Measurements from ENCODE around the gene LMNA. TPM values are rescaled to one million over a fixed set of nuclear protein-coding genes. Genes with fewer than 3 reads are reported as not detected.

LMNA gene
- total and polyA plus RNA-seq, 2 of the 4 experiments (the other 2 are of a cell fraction) = 563 to 755 TPM

GRCh38 chr1:156077430-156077760, 37.1 kb upstream of the LMNA start (continued):
- TF ChIP-seq CTCF (conservative IDR thresholded peaks at IDR 0.05; ENCODE audit: low read depth, low read length) (no peak), MXI1 (IDR thresholded peaks at IDR 0.05; ENCODE audit: borderline replicate concordance, low read depth, low read length) (no peak)

- Histone ChIP-seq H2BK20ac (ENCODE audit: low read depth, low read length) (no peak overlapping the region), H3K18ac (ENCODE audit: low read depth, low read length) (no peak overlapping the region), H3K9me3 (ENCODE audit: control insufficient read depth, insufficient read depth, low read length) (no peaks in the 10 kb centered on the region), H3K4me2 (ENCODE audit: low read depth, low read length) (peak overlapping the region; percentile 51; the same call in 1 of the 2 replicates), H2AK5ac (ENCODE audit: low read depth, low read length) (0 out of 2 replicates have a peak overlapping the region, but pooled peaks have one; percentile 53), H4K20me1 (ENCODE audit: insufficient read depth, low read length) (peaks cover 38% of the 10 kb centered on the region), H3K4me1 (ENCODE audit: control insufficient read depth, insufficient read depth, low read length) (peaks cover 20% of the 10 kb centered on the region), H2AK9ac (replicated peaks; ENCODE audit: low read depth, low read length, poor library complexity) (peak overlapping the region; percentile 17), H3K36me3 (ENCODE audit: control insufficient read depth, insufficient read depth, low read length) (peaks cover 33% of the 10 kb centered on the region), H2BK120ac (ENCODE audit: low read depth, low read length) (no peak overlapping the region), H3K27ac (ENCODE audit: insufficient read depth, low read length) (no peak overlapping the region), H2AFZ (replicated peaks; ENCODE audit: low read length, poor library complexity) (no peak overlapping the region), H3K79me1 (ENCODE audit: low read depth in 1 of 2, low read length in 2 of 2) (peaks cover 34 to 85% of the 10 kb centered on the region in 2 experiments), H4K91ac (ENCODE audit: insufficient read depth, low read depth, low read length) (no peak overlapping the region), H3K14ac (replicated peaks; ENCODE audit: low read depth, low read length) (no peak overlapping the region), H3K9me1 (ENCODE audit: insufficient read depth, low read length) (peaks cover 10% of the 10 kb centered on the region), H2BK5ac (ENCODE audit: low read depth, low read length, poor library complexity, severe bottlenecking) (no peak overlapping the region), H4K8ac (ENCODE audit: low read depth in 2 of 2, low read length in 2 of 2) (0 out of 4 replicates have a peak overlapping the region, but pooled peaks of 1 of the 2 experiments have one; percentile 22), H4K5ac (ENCODE audit: low read depth, low read length) (no peak overlapping the region), H2BK15ac (ENCODE audit: low read depth, low read length) (no peak overlapping the region), H3K23ac (ENCODE audit: low read depth, low read length) (peak overlapping the region; percentile 73), H3K27me3 (ENCODE audit: control insufficient read depth, insufficient read depth, low read length) (no peaks in the 10 kb centered on the region), H3K9ac (ENCODE audit: low read depth, low read length) (no peak overlapping the region), H3K4ac (ENCODE audit: low read depth, low read length) (no peak overlapping the region; the same call in 1 of the 2 replicates), H3K4me3 (ENCODE audit: insufficient read depth, low read depth, low read length) (no peak overlapping the region), H3K56ac (ENCODE audit: extremely low read depth, insufficient read depth, low read length) (no peak overlapping the region)
- dilution Hi-C loops (cut with HindIII; ENCODE audit: low sequenced_read_pairs, unreplicated experiment) (no loop called here), intact Hi-C loops (cut with micrococcal nuclease) (no loop called here), in situ Hi-C loops (cut with MboI; ENCODE audit: low sequenced_read_pairs) (no loop called here)
- ChIA-PET CTCF (no interaction called here), POLR2A (ENCODE audit: unreplicated experiment) (no interaction called here)
- no peak for ATAC-seq (ENCODE audit: low read depth)
- TF ChIP-seq RCOR1 (IDR thresholded peaks at IDR 0.05; ENCODE audit: insufficient replicate concordance, low read length) (no peak), MAFK (IDR thresholded peaks at IDR 0.05; ENCODE audit: low read depth, low read length) (no peak), RFX5 (IDR thresholded peaks at IDR 0.05; ENCODE audit: low read depth, low read length) (no peak), BHLHE40 (IDR thresholded peaks at IDR 0.05; ENCODE audit: low read depth, low read length) (no peak)
- no peak for DNase-seq
- BruUV-seq (replicated peaks) = no TSS peak
- 54% methylated on average over 2 of the region's 5 CpGs; no CpG with 5 or more reads in 1 of the 2 experiments for WGBS, 2 experiments (ENCODE audit: extremely low coverage in 2 of 2, insufficient read length in 1 of 2)
Measured at GRCh38 chr1:156078728-156079127, 35.8 kb upstream of the LMNA start.
